Natural killer cell (primary cell): ENCODE measurements around the gene PERM1. TPM values are rescaled to one million over a fixed set of nuclear protein-coding genes. Genes with fewer than 3 reads are reported as not detected.
"Not testable (repeated sequence)": the region's sequence is repeated elsewhere in the genome, so short reads cannot be mapped to it uniquely, and the experiment has no call there.

Experiments
- ATAC-seq, 3 donors: fragments of 150-1000 bp in 2 of 3; fragments of 200-7000 bp in 1 of 3; cut with Tn5 transposase; 1 replicate in 1 of 3; 2 replicates in 2 of 3; pipeline ENCODE4 v1.10.0; 2021; ENCODE audit warnings: mild to moderate bottlenecking in 2 of 3, moderate library complexity in 2 of 3
- DNase-seq, 2 donors: peaks; one replicate each; pipeline versions ENCODE4 v3.0.0 to v3.0.0-alpha.2; 2013 to 2021; ENCODE audit warnings: mixed read lengths in 1 of 2
- H3K27ac ChIP-seq: one replicate; pipeline ENCODE4 v1.5.1; 2013; ENCODE audit warnings: mild to moderate bottlenecking, low read length
- H3K27me3 ChIP-seq: one replicate; pipeline ENCODE4 v1.6.1; 2013; ENCODE audit warnings: low read length; ENCODE audit not compliant: control insufficient read depth, insufficient read depth
- H3K36me3 ChIP-seq: one replicate; pipeline ENCODE4 v1.6.1; 2013; ENCODE audit warnings: low read length; ENCODE audit not compliant: control insufficient read depth, insufficient read depth
- H3K4me1 ChIP-seq: one replicate; pipeline ENCODE4 v1.6.1; 2013; ENCODE audit warnings: low read length; ENCODE audit not compliant: control insufficient read depth, insufficient read depth
- H3K4me3 ChIP-seq: one replicate; pipeline ENCODE4 v1.5.1; 2013; ENCODE audit warnings: low read length
- H3K9me3 ChIP-seq: one replicate; pipeline ENCODE4 v1.6.1; 2013; ENCODE audit warnings: low read length; ENCODE audit not compliant: control insufficient read depth, insufficient read depth
- H3K27ac Mint-ChIP-seq, 2 donors: one replicate each; pipeline ENCODE4 v1.8.0; 2022; ENCODE audit warnings: mild to moderate bottlenecking in 2 of 2, mixed read lengths in 2 of 2, moderate library complexity in 1 of 2
- H3K27me3 Mint-ChIP-seq, 2 donors: one replicate each; pipeline ENCODE4 v1.8.0; 2022; ENCODE audit warnings: low read depth in 2 of 2, mixed read lengths in 2 of 2
- H3K36me3 Mint-ChIP-seq: one replicate; pipeline ENCODE4 v1.8.0; 2022; ENCODE audit warnings: mixed read lengths
- H3K4me1 Mint-ChIP-seq, 2 donors: one replicate each; pipeline ENCODE4 v1.8.0; 2022; ENCODE audit warnings: mixed read lengths in 2 of 2
- H3K4me3 Mint-ChIP-seq: one replicate; pipeline ENCODE4 v1.8.0; 2022; ENCODE audit warnings: mild to moderate bottlenecking, moderate library complexity, mixed read lengths
- H3K9me3 Mint-ChIP-seq, 2 donors: one replicate each; pipeline ENCODE4 v1.8.0; 2022; ENCODE audit warnings: mixed read lengths in 2 of 2
- WGBS: methylation state at CpG from one replicate; pipeline ENCODE4 v1.1.7; 2013; ENCODE audit warnings: missing lambda C conversion rate; ENCODE audit not compliant: insufficient coverage; 5-methylcytosine and 5-hydroxymethylcytosine counted together
- intact Hi-C: fragments of 100-400 bp; cut with micrococcal nuclease; formaldehyde crosslinking; loops from one replicate; pipeline ENCODE4 v1.14.2; 2022
- total RNA-seq, 4 donors: library from RNA; stranded (reverse); fragments of 120-200 nt in 1 of 4; gene quantifications; one replicate each; pipeline versions ENCODE4 v1.2.3 to v1.2.4, GENCODE V29; 2013 to 2022
- TF ChIP-seq, protein P1 (sequence below): fragments of 200-600 bp; IDR thresholded peaks from one replicate; pipeline ENCODE4 v1.8.0; 2022; ENCODE audit warnings: antibody characterized with exemption

The PERM1 gene
- total RNA-seq, 3 donors from 2014 or later (not counting 1 experiment from before 2014, with no cell fraction given), result not detected

- DNase-seq, result no peak
Measured at GRCh38 chr1:997713-997992, 15.8 kb upstream of the PERM1 start.

GRCh38 chr1:996851-997712 lies 15.2 kb upstream of the PERM1 start:
- TF ChIP-seq, protein P1, sequence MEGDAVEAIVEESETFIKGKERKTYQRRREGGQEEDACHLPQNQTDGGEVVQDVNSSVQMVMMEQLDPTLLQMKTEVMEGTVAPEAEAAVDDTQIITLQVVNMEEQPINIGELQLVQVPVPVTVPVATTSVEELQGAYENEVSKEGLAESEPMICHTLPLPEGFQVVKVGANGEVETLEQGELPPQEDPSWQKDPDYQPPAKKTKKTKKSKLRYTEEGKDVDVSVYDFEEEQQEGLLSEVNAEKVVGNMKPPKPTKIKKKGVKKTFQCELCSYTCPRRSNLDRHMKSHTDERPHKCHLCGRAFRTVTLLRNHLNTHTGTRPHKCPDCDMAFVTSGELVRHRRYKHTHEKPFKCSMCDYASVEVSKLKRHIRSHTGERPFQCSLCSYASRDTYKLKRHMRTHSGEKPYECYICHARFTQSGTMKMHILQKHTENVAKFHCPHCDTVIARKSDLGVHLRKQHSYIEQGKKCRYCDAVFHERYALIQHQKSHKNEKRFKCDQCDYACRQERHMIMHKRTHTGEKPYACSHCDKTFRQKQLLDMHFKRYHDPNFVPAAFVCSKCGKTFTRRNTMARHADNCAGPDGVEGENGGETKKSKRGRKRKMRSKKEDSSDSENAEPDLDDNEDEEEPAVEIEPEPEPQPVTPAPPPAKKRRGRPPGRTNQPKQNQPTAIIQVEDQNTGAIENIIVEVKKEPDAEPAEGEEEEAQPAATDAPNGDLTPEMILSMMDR, result no peak
- no peak for DNase-seq
- Histone ChIP-seq H3K36me3 (no peaks in the 10 kb centered on the region), H3K27ac (no peak overlapping the region), H3K4me3 (no peak overlapping the region), H3K4me1 (peaks cover 37% of the 10 kb centered on the region), H3K9me3 (no peaks in the 10 kb centered on the region), H3K27me3 (peaks cover 39% of the 10 kb centered on the region)
- no peak overlapping the region for H3K27ac Mint-ChIP-seq
- peaks cover 4 to 12% of the 10 kb centered on the region in 2 donors for H3K4me1 Mint-ChIP-seq
- H3K9me3 Mint-ChIP-seq, result no peaks in the 10 kb centered on the region
- H3K4me3 Mint-ChIP-seq, result peak overlapping the region; percentile 65
- intact Hi-C loops, result no loop called here
- no peak for ATAC-seq
- H3K27me3 Mint-ChIP-seq, result peaks cover 8 to 25% of the 10 kb centered on the region in 2 donors
- no peaks in the 10 kb centered on the region for H3K36me3 Mint-ChIP-seq
- 42% methylated on average over 24 of the region's 24 CpGs for whole genome bisulfite sequencing

More at GRCh38 chr1:997713-997992, 15.8 kb upstream of the PERM1 start:
- WGBS, result 46% methylated on average over 3 of the region's 3 CpGs
- H3K27me3 Mint-ChIP-seq, result peaks cover 8 to 23% of the 10 kb centered on the region in 2 donors
- no peak overlapping the region for H3K4me3 Mint-ChIP-seq
- H3K9me3 Mint-ChIP-seq, result no peaks in the 10 kb centered on the region
- no peaks in the 10 kb centered on the region for H3K36me3 ChIP-seq
- no peaks in the 10 kb centered on the region for H3K36me3 Mint-ChIP-seq
- peaks cover 4 to 12% of the 10 kb centered on the region in 2 donors for H3K4me1 Mint-ChIP-seq
- no peak overlapping the region for H3K27ac ChIP-seq
- H3K4me1 ChIP-seq, result peaks cover 39% of the 10 kb centered on the region
- no peak overlapping the region for H3K27ac Mint-ChIP-seq
- no peak overlapping the region for H3K4me3 ChIP-seq
- TF ChIP-seq, protein P1, result no peak
- intact Hi-C loops, result no loop called here
- peaks cover 41% of the 10 kb centered on the region for H3K27me3 ChIP-seq
- ATAC-seq, result no peak
- H3K9me3 ChIP-seq, result no peaks in the 10 kb centered on the region

GRCh38 chr1:995665-996633 lies 14.1 kb upstream of the PERM1 start:
- DNase-seq, result peak in 1 of 2 donors; percentile 36
- peaks cover 32% of the 10 kb centered on the region for H3K27me3 ChIP-seq
- H3K9me3 Mint-ChIP-seq, result no peaks in the 10 kb centered on the region
- TF ChIP-seq, protein P1, result no peak
- no peak overlapping the region for H3K27ac Mint-ChIP-seq
- no peak overlapping the region for H3K27ac ChIP-seq
- H3K9me3 ChIP-seq, result no peaks in the 10 kb centered on the region
- 25% methylated on average over 24 of the region's 30 CpGs for WGBS
- no peaks in the 10 kb centered on the region for H3K36me3 ChIP-seq
- peaks cover 16 to 29% of the 10 kb centered on the region in 2 donors for H3K27me3 Mint-ChIP-seq
- H3K4me3 Mint-ChIP-seq, result peak overlapping the region; percentile 55
- intact Hi-C loops, result no loop called here
- H3K4me1 Mint-ChIP-seq, result peaks cover 4 to 10% of the 10 kb centered on the region in 2 donors
- H3K4me3 ChIP-seq, result no peak overlapping the region
- H3K36me3 Mint-ChIP-seq, result no peaks in the 10 kb centered on the region
- H3K4me1 ChIP-seq, result peaks cover 28% of the 10 kb centered on the region
- no peak for ATAC-seq

DNA sequence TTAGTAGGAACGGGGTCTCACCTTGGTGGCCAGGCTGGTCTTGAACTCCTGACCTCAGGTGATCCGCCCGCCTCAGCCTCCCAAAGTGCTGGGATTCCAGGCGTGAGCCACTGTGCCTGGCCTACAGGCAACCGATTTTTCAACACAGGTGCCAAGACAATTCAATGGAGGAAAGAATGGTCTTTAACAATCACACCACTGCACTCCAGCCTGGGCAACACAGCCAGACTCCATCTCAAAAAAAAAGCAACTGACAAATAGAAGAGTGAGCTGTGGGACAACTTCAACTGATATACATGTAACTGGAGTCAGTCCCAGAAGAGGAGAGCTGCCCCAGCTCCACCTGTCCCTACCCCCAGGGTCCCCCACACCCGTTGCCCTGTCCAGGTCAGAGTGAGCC lies 12.7 kb upstream of the PERM1 start:
- H3K27ac Mint-ChIP-seq, H3K4me1 Mint-ChIP-seq, ATAC-seq, H3K36me3 Mint-ChIP-seq, intact Hi-C loops, H3K4me3 Mint-ChIP-seq, H3K36me3 ChIP-seq, DNase-seq, H3K4me3 ChIP-seq, H3K27ac ChIP-seq, H3K9me3 Mint-ChIP-seq, H3K9me3 ChIP-seq: not testable (repeated sequence)
- peaks cover 22 to 31% of the 10 kb centered on the region in 2 donors for H3K27me3 Mint-ChIP-seq
- H3K4me1 ChIP-seq, result peaks cover 20% of the 10 kb centered on the region
- peaks cover 25% of the 10 kb centered on the region for H3K27me3 ChIP-seq
- WGBS, result 81% methylated on average over 6 of the region's 6 CpGs
